ENCODE data around the gene SCN7A.
"Not testable (repeated sequence)": the region's sequence is repeated elsewhere in the genome, so short reads cannot be mapped to it uniquely, and the experiment has no call there.

Gene SCN7A

DNA sequence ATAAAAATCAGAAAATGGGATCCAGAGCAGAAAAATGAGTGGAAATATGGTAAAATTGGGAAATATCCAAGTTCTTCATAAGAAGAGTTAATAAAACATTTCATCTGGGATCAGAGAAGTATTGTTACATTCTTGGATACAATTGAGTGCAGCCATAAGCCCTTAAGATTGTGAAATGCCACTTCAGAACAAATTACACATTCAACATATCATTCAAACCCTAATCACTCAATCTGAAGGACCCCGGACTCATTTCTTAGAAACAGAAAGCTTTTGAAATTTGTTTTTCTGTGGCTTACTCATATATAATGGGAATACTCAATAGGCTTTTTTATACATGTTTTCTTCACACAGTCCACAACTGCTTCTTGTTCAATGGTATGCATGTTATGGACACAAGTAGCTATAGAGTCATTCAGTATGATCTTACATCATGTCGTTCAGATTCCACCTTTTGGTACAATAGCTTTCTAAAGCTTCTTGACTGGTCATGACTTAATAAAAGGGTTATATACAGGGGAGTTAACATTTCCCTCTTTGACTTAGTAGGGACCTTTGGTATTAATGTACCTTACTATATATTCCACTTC is 39.9 kb downstream of the SCN7A start:
- no peak for DNase-seq (ENCODE audit: low read depth)

DNA sequence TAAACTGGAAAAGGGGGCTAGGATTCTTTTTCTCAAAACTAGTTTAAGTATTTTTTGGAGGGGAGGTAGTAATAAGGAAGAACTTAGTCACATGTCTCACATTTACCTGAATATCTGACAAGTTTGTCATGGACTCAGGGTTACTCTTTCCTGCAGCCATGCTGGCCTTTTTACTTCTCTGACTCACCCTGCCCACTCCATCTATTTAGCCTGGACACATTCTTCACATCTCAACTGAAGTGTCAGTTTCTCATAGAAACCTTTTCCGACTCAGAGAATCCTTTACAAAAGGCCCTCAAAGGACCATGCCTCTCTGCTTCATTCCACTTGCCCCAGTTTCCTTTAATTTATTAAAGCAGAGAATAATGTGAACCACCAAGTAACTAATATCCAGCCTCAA is 42.6 kb downstream of the SCN7A start:
- DNase-seq (ENCODE audit: low read depth), result no peak

DNA sequence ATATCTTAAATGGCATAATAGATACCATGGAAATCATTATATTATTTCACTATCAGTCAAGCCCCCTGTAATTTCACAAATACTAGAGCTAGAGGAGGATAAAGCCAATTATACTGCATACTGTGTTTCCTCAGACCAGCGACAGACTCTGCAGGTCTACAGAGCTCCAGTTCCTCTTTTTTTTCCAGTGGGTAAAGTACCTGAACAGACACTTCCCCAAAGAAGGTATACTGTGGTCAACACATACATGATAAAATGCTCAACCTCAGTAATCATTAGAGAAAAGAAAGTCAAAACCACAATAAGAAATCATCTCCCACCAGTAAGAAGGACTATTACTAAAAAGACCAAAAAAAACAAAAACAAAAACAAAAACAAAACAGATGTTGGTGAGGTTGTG is 44.6 kb downstream of the SCN7A start:
- no peak for DNase-seq (ENCODE audit: low read depth)

DNA sequence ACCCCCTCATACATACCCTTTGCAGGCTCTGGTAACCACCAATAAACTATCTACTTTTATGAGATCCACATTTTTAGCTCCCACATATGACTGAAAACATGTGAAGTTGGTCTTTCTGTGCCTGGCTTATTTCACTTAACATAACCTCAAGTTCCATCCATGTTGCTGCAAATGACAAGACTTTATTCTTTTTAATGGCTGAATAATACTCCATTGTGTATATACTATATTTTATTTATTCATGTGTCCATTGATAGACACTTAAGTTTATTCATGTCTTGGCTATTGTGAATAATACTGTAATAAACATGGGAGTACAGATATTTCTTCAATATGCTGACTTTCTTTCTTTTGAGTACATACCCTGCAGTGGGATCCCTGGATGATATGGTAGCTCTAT is 45.9 kb downstream of the SCN7A start:
- DNase-seq (ENCODE audit: low read depth), result no peak

DNA sequence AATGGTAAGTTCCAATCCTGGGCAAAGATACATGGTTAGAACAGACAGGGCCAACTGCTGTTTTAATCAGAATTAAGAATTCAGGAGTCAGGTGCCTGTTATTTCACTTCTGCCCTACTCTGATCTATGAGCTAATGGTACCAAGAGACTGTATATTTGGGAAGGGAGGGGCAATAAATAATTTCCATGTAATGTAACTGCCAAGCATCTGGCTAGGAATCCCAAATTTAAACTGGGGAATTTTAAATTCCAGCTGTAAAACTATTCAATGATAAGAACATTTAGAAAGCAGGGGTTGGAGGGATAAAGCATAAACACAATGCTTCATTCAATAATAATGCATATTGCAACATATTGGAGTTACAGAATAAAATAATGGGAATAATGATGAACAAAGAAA is 49.7 kb downstream of the SCN7A start:
- no peak for DNase-seq (ENCODE audit: low read depth)

DNA sequence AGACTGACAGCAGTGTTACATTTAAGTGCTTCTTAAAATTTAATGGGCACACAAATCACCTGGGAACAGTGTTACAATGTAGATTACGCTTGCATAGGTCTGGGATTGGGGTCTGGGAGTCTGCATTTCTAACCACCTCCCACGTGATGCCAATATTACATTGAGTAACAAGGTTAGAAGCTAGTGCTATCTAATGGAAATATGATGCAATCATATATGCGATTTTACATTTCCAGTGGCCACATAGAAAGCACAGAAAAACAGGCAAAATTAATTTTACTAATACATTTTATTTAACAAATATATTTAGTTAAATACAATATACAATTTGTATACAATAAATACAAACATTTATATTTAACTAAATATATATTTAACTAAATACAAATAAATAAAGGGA is 53.7 kb downstream of the SCN7A start:
- no peak for DNase-seq (ENCODE audit: low read depth)

DNA sequence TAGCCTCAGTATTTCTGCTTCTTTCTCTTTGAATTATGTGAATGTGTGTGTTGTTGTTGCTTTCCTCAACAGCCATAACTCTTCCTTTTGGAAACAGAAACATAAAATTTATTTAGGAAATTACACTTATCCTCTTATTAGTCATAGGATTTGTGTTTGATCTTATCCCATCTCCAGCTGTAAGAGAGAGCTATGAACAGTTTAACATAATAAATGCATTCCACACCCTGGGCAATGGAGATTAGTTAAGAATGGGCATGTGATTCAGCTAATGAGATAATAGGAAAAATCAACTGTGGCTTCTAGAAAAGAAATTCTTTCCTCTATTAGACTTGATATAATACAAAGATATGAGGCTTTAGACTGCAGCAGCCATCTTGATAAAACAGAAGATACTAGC is 55.0 kb downstream of the SCN7A start:
- DNase-seq (ENCODE audit: low read depth), result no peak

DNA sequence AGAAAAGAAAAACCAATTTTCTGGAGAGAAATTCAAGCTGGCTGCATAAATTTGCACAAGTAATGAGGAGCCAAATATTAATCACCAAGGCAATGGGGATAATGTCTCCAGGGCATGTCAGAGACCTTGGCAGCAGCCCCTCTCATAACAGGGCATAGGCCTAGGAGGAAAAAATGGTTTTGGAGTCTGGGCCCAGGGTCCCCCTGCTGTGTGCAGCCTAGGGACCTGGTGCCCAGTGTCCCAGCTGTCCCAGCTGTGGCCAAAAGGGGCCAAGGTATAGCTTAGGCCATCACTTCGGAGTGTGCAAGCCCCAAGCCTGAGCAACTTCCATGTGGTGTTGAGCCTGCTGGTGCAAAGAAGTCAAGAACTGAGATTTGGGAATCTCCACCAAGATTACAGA is 57.1 kb downstream of the SCN7A start:
- no peak for DNase-seq (ENCODE audit: low read depth)

DNA sequence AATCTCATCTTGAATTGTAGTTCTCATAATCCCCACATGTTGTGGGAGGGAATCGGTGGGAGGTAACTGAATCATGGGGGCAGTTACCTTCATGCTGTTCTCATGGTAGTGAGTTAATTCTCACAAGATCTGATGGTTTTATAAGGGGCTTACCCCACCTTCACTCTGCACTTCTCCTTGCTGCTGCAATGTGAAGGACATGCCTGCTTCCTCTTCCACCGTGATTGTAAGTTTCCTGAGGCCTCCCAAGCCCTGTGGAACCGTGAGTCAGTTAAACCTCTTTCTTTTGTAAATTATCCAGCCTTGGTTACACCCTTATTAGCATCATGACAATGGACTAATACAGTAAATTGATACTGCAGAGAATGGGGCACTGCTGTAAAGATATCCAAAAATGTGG is 57.9 kb downstream of the SCN7A start:
- DNase-seq (ENCODE audit: low read depth), result no peak

DNA sequence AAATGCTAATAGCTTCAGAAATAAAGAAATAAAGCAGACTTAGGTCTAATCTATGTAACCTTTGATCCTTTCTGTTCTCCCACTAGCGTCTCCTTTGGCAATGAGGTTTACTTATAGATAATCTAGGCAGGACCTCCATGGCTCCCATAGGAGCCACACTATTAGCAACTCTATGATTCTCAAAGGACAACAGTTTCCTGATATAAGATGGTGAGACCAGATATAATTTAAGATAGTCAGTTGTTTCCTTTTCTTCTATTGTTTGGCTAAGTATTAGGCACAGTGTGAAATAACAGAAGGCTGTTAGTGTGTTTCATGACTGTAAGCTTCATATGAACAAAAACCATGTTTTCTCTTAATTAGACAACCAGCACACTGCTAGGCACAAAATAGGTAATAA is 59.6 kb downstream of the SCN7A start:
- no peak for DNase-seq (ENCODE audit: low read depth)

DNA sequence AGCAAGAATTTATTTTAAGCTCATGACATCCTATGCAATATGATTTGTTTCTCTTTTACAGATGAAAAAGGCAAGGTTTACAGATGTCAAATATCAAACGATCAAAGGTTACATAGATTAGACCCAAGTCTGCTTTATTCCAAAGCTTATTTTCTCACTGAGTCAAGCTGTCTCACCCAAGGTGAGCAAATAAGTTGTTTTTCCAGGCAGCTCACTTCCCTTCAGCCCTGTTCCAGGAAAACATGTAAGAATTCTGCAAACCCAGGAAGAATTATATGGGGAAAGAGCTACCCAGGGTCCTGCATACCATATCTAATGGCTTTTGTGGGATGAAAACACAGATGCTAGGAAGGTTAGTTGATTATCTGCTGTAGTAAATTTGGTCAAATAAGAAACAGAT is 60.6 kb downstream of the SCN7A start:
- DNase-seq (ENCODE audit: low read depth), result no peak

DNA sequence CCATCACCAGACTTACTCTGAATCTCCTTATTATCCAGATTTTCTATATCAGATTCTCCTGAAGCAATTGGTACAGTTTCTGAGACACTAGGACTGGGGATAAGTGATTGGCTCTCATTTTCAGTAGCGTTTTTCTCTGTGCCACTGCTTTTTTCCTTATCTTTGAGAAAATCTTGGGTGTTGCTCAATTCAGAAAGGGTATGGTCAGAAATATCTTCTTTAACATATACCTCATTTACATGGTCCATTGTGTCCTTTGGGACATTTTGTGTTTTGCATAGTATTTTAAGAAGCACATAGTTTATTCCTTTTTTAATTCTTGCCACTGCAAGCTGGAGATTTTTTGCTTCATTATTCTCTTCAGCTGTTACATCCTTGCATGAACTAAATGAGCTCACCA is 61.7 kb downstream of the SCN7A start:
- no peak for DNase-seq (ENCODE audit: low read depth)

DNA sequence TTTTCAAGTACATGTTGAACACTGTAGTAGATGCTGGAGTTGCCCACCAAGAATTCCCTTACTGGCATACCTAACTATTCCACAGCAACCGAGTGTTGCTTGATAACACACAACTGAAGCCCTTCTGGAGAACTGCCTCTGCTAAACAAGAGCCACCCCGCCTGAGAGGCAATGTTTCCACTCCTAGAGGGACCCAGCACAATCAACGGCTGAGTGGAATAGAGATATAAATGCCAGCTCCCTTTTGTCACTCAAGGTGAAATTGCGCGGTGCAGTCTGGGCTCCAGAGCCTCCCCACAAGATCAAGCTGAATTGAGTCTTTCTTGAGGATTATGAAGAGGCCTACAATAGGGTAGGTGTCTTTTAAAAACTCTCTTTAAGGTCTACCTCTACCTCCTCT is 69.2 kb downstream of the SCN7A start:
- no peak for DNase-seq (ENCODE audit: low read depth)

DNA sequence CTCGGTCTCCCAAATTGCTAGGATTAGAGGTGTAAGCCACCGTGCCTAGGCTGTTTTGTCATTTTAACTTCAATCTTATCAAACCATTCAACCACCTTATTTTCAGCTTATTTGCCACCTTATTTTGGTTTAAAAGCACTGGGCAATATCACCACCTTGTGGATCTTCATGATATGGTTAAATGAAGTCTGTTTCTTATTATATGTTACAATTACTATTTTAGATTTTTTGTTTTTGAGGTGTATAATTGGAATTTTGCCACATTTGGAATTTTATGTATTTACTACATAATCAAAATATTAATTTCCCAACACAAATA is 74.5 kb downstream of the SCN7A start:
- no peak for DNase-seq (ENCODE audit: low read depth)

DNA sequence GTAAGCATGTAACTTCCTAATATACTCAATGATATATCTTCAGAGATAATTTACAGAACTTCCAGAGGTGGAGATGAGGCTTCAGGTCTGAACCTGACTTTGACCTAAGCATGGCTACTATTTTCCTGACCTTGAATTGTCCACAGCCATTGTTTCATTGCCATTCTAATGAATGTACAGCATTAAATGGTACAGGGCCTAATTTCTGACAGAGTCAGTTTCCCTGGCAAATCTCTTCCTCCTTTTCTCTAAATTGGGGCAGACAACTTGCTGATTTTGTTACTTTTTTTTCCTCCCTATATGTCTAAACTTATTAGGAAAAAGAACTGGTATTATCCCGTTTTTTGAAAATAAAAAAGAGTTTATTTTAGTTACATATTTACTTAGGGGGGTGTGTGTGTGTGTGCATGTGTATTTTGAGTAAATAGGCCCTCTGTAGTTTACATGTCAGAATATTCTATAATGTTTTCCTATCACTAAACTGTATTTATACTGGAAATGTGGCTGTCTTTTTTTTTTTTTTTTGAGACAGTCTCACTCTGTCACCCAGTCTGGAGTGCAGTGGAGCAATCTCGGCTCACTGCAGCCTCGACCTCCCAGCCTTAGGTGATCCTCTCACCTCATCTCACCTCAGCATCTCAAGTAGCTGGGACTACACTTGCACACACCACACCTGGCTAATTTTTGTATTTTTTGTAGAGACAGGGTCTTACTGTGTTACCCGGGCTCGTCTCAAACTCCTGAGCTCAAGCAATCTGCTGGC is 75.0 kb downstream of the SCN7A start:
- DNase-seq (ENCODE audit: low read depth), result no peak

DNA sequence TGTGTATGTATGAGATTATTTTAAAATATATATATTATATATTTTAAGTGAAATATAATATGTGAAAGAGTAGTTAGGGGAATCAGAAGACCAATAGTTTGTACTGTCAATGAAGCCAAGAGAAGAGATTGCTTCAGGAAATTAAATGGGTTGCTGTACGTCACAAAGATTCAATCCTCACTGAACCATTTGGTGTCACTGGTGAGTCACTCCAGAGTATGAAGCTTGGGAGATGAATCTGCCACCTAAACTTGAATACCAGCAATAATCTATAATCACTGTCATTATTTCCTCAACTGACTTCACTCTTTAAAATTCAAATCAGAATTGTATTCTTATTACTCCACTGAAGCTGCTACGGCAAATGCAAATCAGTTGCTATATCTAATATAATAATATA is 76.4 kb downstream of the SCN7A start:
- no peak for DNase-seq (ENCODE audit: low read depth)

DNA sequence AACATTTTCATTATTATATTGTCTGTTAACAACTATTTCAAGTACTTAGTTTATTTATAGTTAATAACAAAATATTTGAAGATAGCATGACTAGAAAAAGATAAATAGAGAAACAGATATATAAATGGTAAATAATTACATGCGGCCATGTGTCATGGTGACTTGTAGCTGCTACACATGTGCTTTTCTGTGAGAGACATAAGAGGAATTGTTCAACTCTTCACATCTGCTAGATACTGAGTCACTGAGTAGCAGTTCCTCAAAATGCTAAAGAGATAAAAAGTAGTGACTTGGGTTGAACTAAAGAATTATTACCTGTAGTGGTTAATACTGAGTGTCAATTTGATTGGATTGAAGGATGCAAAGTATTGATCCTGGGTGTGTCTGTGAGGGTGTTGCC is 80.8 kb downstream of the SCN7A start:
- DNase-seq (ENCODE audit: low read depth), result no peak

DNA sequence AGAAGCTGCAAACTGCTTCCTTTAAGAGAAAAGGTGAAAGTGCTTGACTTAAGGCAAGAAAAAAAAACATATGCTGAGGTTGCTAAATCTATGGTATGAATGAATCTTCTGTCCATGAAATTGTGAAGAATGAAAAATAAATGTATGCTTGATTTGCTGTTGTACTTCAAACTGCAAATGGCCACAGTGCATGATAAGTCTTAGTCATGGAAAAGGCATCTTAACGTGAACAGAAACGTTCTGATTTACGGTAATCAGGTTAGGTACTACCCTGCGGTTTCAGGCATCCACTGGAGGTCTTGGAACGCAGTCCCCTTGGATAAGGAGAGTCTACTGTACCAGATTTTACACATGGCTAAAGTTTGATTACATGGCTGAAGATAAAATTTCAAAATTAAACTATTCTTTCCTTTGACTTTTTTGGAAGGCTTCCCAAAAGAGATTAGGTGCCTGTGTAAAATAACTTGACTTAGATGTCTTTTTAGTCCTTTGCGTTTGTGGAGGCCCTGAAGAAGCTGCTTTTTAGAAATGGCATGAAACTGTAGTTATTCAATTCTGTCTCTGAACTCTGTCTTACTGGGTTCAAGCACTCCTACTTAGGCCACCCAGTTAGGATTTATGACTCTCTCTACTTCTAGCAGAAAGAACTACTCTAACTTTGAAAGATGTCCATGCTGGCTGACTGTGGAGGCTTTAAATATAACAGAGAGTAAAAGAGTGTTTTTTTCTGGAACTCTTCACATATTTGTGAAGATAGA is 82.4 kb downstream of the SCN7A start:
- no peak for DNase-seq (ENCODE audit: low read depth)

DNA sequence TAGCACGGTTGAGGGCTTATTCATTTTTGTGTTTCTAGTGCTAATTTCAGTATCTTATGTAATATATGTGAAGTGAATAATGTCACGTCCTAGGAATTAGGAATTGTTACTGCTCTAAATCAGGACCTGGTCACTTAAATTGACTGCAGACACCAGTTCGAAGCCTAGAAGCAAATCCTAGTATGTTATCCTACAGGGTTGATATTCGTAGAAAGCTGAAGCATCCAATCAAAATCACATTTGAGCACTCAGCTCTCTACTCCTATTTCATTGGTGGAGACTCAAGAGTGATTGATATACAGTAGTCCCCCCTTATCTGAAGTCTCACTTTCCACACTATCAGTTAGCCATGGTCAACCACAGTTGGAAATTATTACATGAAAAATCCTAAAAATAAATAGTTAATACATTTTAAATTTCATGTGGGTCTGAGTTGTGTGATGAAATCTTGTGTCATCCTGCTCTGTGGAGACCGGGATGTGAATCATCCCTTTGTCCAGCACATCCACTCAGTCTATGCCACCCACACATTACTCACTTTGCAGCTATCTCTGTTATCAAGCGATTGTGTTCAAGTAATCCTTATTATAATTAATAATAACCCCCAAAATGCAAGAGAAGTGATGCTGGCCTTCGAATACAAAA is 83.1 kb downstream of the SCN7A start:
- no peak for DNase-seq (ENCODE audit: low read depth)

DNA sequence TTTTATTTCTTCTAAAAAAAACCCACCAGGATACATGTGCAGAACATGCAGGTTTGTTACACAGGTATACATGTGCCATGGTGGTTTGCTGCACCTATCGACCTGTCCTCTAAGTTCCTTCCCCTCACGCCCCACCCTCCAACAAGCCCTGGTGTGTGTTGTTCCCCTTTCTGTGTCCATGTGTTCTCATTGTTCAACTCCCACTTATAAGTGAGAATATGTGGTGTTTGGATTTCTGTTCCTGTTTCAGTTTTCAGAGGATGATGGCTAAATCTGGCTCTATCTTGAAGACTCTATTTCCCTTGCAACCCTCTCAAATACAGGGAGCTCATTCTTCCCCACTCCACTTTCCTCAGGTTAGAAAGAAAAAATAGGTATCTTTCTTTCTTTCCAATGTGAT is 86.3 kb downstream of the SCN7A start:
- not testable (repeated sequence) for DNase-seq (ENCODE audit: low read depth)

DNA sequence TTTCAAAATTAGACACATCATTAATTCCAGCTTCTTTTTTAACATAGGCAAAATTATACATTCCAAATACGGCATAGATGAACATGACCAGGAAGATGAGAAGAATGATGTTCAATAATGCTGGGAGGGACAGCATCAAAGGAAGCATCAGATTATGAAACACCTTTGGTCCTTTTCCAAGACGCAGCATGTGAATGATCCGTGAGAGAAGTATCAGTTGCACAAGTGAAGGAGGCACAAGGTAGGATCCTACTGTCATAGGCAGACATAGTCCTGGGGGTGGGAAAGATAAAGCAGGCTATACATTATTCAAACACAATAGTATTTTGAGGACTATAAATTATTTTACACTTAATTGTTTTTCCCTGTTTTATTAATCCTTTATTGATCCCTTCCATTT is 87.7 kb downstream of the SCN7A start:
- DNase-seq (ENCODE audit: low read depth), result no peak

DNA sequence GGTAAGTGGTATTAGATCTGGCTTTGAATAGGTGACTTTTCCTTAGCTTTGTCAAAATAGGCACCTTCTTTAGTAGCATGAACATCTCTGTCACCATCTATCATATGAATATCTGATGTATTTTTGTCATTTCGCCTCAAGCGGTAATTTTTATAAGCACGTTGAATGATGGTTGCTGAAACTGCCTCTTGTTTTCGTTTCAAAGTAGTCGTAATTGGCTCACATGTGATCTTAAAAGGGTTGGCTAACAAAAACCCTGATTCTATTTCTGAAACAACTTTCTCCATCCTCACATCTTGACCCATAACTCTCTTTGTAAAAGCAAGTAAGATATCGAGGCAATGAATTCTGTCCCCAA is 88.5 kb downstream of the SCN7A start:
- DNase-seq (ENCODE audit: low read depth), result no peak

DNA sequence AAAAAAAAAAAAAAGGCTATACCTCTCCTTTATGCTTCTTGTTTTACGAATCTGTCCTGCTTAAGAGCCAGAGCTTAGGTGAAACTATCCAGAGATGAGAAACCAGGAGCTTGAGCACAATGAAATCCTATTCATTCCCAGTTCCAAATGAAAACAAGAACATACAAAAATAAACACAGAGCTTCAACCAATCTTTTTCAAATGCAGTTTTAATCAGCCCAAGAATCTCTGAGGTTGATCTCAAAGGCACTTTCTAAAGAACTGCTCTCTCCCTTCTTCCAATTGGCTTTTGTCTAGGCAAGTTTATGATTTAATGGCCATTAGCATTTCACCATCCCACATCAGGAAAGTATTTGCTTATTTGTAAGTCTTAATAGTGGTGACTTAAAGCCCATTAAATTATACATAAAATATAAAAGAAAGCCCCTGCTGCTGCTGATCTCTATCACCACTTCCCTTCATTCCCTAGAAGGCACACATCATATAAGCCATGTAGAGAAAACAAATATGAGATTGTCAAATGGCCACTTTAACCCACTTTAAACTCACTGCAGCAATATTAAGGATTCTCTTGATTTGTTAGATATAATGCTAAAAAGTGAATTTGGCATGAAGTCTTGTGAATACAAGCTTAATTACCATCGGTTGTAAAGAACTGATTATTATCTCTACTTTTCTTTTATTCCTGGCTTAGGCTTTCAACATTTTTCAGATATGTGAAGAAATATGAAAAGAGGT is 89.0 kb downstream of the SCN7A start:
- DNase-seq (ENCODE audit: low read depth), result no peak

Measured in activated T-cell treated with anti-CD3 and anti-CD28 coated beads for 1 hour (primary cell).